Stimulated activated CD4-positive, alpha-beta T cell treated with anti-CD3 and anti-CD28 coated beads, Interleukin-4, amount 100 ng/mL, for 1 hour (primary cell): Measurements from ENCODE around the gene LASP1NB.
"Not testable (repeated sequence)": the region's sequence is repeated elsewhere in the genome, so short reads cannot be mapped to it uniquely, and the experiment has no call there.

Source experiments
- DNase-seq: peaks from one replicate; pipeline ENCODE4 v3.0.0-alpha.2; 2020

Gene LASP1NB

DNA sequence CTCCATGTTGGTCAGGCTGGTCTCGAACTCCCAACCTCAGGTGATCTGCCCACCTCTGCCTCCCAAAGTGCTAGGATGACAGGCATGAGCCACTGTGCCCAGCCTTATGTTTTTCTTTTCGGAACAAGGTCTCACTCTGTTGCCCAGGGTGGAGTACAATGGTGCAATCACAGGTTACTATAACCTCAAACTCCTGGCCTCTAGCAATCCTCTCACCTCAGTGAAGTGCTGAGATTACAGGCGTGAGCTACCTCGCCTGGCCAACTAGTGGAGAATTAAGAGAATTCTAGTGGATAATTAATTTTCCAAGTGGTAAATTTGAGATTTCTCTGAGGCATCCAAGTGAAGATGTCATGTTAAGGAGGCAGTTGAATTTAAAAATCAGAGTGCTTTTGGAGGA lies 44.7 kb downstream of the LASP1NB start:
- DNase-seq, result no peak

DNA sequence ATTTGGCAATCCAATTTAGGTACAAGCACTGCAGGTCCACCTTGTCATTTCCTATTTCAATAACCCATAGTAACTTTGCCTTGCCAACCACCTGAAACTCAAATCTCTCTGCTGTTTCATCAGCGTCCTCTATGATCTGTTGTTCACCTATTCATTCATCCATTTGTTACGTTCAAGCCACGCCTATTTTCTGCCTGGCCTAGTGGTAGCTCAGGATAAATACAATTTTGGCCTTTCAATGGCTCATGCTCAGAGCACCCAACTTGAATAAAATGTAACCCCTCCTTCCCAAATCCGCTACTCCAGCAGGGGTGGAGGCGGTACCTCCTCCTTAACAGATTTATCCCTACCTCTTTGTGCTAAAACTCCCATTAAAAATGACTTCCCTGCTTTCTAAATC lies 45.4 kb downstream of the LASP1NB start:
- DNase-seq, result no peak

DNA sequence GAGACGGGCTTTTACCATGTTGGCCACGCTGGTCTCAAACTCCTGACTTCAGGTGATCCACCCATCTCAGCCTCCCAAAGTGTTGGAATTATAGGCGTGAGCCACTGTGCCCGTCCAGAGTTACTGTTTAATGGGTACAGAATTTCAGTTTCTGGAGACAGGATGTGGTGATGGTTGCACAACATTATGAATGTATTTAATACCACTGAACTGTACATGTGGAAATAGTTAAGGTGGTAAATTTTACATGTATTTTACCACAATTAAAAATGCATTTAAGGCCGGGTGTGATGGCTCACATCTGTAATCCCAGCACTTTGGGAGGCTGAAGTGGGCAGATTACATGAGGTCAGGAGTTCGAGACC lies 50.8 kb downstream of the LASP1NB start:
- DNase-seq, result not testable (repeated sequence)

DNA sequence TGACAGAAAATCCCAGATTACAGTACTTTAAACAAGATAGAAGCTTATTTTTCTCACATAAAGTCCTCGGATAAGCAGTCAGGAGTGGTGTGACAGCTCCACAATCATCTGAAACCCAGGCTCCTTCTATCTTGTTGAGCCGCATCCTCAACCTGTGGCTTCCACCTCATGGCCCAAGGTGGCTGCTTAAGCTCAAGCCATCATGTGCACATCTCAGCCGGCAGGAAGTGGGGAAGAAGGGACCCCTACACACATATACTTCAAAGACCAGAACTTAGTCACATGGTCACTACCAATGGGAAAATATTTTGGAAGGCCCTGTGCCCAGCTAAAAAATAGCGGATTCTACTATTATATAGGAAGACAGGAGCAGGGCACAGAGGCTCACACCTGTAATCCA lies 52.8 kb downstream of the LASP1NB start:
- no peak for DNase-seq
